ENCODE measurements around the gene RIMBP2. TPM values are rescaled to one million over a fixed set of nuclear protein-coding genes. Genes with fewer than 3 reads are reported as not detected.
"Not testable (repeated sequence)": the region's sequence is repeated elsewhere in the genome, so short reads cannot be mapped to it uniquely, and the experiment has no call there.

Gene RIMBP2
- total RNA-seq, 4 donors from 2014 or later: 0.22 to 1.4 (median 1.2) TPM; not detected in 1

DNA sequence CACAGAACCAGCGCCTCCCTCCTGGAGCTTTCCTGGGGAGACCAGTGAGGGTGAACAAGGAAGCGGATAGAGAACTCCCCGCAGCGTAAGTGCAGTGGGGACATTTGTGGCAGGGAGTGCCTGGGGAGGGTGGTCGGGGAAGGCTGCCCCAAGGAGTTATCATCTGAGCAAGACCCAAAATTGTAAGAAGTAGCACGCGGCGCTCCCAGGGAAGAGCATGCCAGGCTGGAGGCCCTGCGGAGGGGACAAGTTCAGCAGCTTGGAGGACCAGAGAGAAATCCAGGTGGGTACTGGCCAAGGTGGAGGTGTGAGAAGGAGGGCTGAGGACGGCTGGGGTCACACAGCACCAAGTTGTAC is 46.2 kb upstream of the RIMBP2 start:
- H3K27me3 ChIP-seq: peaks cover 0 to 20% of the 10 kb centered on the region in 2 donors
- no peak overlapping the region for H3K4me3 ChIP-seq
- 63 to 78% methylated on average over 10 of the region's 10 CpGs for WGBS, 2 donors
- H3K36me3 ChIP-seq: no peaks in the 10 kb centered on the region
- no peak for DNase-seq (ENCODE audit: low spot score in 2 of 2)
- no peaks in the 10 kb centered on the region for H3K4me1 ChIP-seq
- no peak overlapping the region for H3K27ac ChIP-seq
- no peaks in the 10 kb centered on the region for H3K9me3 ChIP-seq
- TF ChIP-seq POLR2A (IDR thresholded peaks at IDR 0.05) (no peak), EP300 (IDR thresholded peaks at IDR 0.05) (no peak)
- TF ChIP-seq, protein P1, sequence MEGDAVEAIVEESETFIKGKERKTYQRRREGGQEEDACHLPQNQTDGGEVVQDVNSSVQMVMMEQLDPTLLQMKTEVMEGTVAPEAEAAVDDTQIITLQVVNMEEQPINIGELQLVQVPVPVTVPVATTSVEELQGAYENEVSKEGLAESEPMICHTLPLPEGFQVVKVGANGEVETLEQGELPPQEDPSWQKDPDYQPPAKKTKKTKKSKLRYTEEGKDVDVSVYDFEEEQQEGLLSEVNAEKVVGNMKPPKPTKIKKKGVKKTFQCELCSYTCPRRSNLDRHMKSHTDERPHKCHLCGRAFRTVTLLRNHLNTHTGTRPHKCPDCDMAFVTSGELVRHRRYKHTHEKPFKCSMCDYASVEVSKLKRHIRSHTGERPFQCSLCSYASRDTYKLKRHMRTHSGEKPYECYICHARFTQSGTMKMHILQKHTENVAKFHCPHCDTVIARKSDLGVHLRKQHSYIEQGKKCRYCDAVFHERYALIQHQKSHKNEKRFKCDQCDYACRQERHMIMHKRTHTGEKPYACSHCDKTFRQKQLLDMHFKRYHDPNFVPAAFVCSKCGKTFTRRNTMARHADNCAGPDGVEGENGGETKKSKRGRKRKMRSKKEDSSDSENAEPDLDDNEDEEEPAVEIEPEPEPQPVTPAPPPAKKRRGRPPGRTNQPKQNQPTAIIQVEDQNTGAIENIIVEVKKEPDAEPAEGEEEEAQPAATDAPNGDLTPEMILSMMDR (IDR thresholded peaks at IDR 0.05): no peak

DNA sequence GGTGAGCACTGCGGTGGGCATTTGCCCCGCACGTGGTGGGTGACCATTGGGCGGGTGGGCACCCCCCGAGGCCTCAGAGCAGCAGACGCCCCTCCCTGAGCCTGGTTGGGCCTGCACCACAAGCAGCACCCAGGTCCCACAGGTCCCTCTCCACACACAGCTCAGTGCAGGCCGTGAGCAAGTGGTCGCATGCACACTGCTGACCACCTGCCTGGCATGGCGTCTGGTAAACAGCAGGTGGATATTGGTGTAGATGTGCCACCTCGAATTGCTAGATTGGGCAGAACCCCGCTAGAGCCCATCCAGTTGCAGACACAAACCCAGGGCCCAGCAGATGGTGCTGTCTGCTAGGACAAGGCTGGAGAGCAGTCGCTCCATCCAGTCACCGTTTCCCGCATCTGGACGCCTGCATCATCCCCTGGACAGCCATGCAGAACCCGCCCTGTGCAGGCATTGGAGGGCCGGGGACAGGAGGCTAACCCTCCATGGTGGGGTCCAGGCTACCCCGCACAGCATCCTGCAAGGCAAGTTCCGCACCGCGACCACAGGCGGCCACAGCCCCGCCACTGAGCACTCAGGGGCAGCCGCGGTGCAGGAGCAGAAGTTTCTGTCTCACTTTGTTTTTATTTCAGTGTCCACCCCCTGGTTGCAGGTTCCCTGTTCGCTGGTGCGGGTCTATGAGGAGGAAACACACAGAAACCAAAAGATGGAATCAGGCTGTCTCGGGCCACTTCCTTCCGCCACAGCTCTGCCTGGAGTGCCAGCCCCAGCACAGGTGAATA is 45.6 kb upstream of the RIMBP2 start:
- no peaks in the 10 kb centered on the region for H3K9me3 ChIP-seq
- H3K4me3 ChIP-seq: no peak overlapping the region
- WGBS, 2 donors: 38 to 51% methylated on average over 12 to 22 of the region's 29 CpGs
- peaks cover 0 to 20% of the 10 kb centered on the region in 2 donors for H3K27me3 ChIP-seq
- no peaks in the 10 kb centered on the region for H3K36me3 ChIP-seq
- peak in 1 of 2 donors; percentile 34 for DNase-seq (ENCODE audit: low spot score in 2 of 2)
- no peaks in the 10 kb centered on the region for H3K4me1 ChIP-seq
- TF ChIP-seq POLR2A (IDR thresholded peaks at IDR 0.05): no peak
- TF ChIP-seq, protein P1 (IDR thresholded peaks at IDR 0.05): peak in 3 of 5 experiments; percentile 15 to 46 (median 26)
- no peak for TF ChIP-seq EP300 (IDR thresholded peaks at IDR 0.05)
- H3K27ac ChIP-seq: no peak overlapping the region

DNA sequence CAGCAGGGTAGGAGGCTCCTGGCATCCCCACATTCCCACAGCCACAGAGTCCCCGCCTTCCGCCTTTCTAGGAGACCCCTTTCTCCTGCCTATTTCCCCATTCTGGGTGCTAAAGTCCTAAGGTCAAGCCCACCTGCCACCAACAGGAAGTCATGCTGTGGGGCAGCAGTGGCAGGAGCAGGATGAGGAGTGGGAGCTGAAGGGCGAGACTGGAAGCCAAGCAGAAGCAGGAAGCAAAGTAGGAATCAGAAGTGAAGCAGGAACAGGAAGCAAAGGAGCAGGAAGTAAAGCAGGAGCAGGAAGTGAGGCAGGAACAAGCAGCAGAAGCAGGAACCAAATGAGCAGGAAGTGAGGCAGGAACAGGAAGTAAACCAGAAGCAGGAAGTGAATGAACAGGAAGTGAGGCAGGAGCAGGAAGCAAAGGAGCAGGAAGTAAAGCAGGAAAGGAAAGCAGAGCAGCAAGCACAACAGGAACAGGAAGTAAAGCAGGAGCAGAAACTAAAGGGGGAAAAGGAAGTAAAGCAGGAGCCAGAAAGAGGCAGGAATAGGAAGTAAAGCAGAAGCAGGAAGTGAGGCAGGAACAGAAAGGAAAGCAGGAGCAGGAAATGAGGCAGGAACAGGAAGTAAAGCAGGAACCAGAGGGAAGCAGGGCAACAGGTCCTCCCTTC is 38.3 kb upstream of the RIMBP2 start:
- H3K27ac ChIP-seq: no peak overlapping the region
- peaks cover 0 to 4% of the 10 kb centered on the region in 2 donors for H3K27me3 ChIP-seq
- 91 to 97% methylated on average over 3 of the region's 3 CpGs for WGBS, 2 donors
- H3K4me1 ChIP-seq: no peaks in the 10 kb centered on the region
- no peaks in the 10 kb centered on the region for H3K36me3 ChIP-seq
- no peak for DNase-seq (ENCODE audit: low spot score in 2 of 2)
- peaks cover 0 to 8% (median 0%) of the 10 kb centered on the region in 4 donors for H3K9me3 ChIP-seq
- no peak overlapping the region for H3K4me3 ChIP-seq
- TF ChIP-seq, protein P1 (IDR thresholded peaks at IDR 0.05): no peak
- TF ChIP-seq POLR2A (IDR thresholded peaks at IDR 0.05) (no peak), EP300 (IDR thresholded peaks at IDR 0.05) (no peak)

DNA sequence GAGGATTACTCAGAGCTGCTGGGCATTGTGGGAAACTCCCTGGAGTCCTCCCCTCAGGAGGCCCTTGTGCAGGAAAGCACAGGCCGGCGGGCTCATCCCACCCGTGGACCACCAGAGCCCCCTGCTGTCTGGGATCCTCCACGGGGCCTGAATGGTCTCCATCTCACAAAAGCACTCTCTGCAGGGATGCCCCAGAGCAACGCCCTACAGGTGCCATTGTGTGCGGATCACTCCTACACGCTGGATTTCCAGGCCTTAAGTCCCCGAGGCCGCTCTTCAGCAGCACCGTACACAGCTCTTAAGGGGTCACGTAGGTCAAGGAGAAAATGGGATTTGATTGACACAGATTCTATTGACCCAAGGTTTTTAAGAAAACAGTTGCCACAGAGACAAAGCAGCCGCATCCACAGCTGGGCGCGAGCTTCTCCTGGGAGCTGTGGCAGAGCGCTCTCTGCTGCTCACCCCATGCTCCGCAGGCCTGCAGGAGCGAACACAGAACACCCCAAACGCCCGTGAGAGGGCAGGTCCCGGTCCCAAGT is 36.7 kb upstream of the RIMBP2 start:
- TF ChIP-seq EP300 (IDR thresholded peaks at IDR 0.05) (no peak), POLR2A (IDR thresholded peaks at IDR 0.05) (no peak)
- TF ChIP-seq, protein P1 (IDR thresholded peaks at IDR 0.05): no peak
- no peak overlapping the region for H3K27ac ChIP-seq
- H3K36me3 ChIP-seq: no peaks in the 10 kb centered on the region
- DNase-seq (ENCODE audit: low spot score in 2 of 2): no peak
- H3K4me1 ChIP-seq: peaks cover 0 to 7% (median 2%) of the 10 kb centered on the region in 4 donors
- 42 to 54% methylated on average over 12 to 17 of the region's 20 CpGs for WGBS, 2 donors
- no peak overlapping the region for H3K4me3 ChIP-seq
- peaks cover 0 to 4% of the 10 kb centered on the region in 2 donors for H3K27me3 ChIP-seq
- H3K9me3 ChIP-seq: peaks cover 0 to 8% (median 0%) of the 10 kb centered on the region in 4 donors

DNA sequence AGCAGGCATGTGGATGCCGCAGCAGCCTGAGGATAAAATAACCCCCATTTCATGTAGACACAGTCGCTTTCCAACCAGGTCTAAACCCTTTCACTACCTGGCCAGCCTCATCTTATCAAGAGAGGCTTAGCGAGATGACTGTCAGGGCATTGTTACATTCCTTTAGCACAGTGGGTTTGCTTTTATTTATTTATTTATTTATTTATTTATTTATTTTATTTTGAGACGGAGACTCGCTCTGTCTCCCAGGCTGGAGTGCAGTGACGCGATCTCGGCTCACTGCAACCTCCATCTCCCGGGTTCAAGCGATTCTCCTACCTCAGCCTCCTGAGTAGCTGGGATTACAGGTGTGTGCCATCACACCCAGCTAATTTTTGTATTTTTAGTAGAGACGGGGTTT is 35.9 kb upstream of the RIMBP2 start:
- not testable (repeated sequence) for DNase-seq (ENCODE audit: low spot score in 2 of 2); H3K36me3 ChIP-seq; H3K4me1 ChIP-seq; H3K27me3 ChIP-seq; H3K9me3 ChIP-seq; H3K27ac ChIP-seq; H3K4me3 ChIP-seq
- 85 to 94% methylated on average over 11 of the region's 11 CpGs for WGBS, 2 donors

Data from tibial nerve (tissue), 4 donors.